Type B pancreatic cell (in vitro differentiated cells): ENCODE measurements around the gene SMIM20. TPM values are rescaled to one million over a fixed set of nuclear protein-coding genes. Genes with fewer than 3 reads are reported as not detected.
A peak's percentile ranks its signal among the peaks of the same experiment; 100 is the strongest.

Experiments used
- DNase-seq: peaks from one replicate; pipeline ENCODE4 v3.0.0; 2021; ENCODE audit warnings: mixed read lengths; ENCODE audit not compliant: unreplicated experiment; ENCODE audit errors: extremely low spot score
- H3K27ac Mint-ChIP-seq: 2 replicates; pipeline ENCODE4 v1.8.0; 2021; ENCODE audit warnings: mild to moderate bottlenecking, mixed read lengths
- H3K27me3 Mint-ChIP-seq: 2 replicates; pipeline ENCODE4 v1.8.0; 2021; ENCODE audit warnings: mixed read lengths
- H3K36me3 Mint-ChIP-seq: 2 replicates; pipeline ENCODE4 v1.8.0; 2021; ENCODE audit warnings: mixed read lengths
- H3K4me1 Mint-ChIP-seq: one replicate; pipeline ENCODE4 v1.8.0; 2021; ENCODE audit warnings: mixed read lengths; ENCODE audit not compliant: unreplicated experiment
- H3K4me3 Mint-ChIP-seq: 2 replicates; pipeline ENCODE4 v1.8.0; 2021; ENCODE audit warnings: mild to moderate bottlenecking, mixed read lengths
- H3K9me3 Mint-ChIP-seq: 2 replicates; pipeline ENCODE4 v1.8.0; 2021; ENCODE audit warnings: mixed read lengths
- total RNA-seq: library from RNA; stranded (reverse); gene quantifications from 2 replicates; pipeline ENCODE4 v1.2.1, GENCODE V29; 2021; ENCODE audit warnings: low replicate concordance
- TF ChIP-seq, protein P1 (sequence below): fragments of 200-600 bp; sonication (generic); conservative IDR thresholded peaks from 2 replicates; pipeline ENCODE4 v1.5.0; 2021; ENCODE audit warnings: antibody characterized with exemption, mild to moderate bottlenecking

SMIM20 gene
- total RNA-seq, 1 donor from 2014 or later, result 28.0 TPM

DNA sequence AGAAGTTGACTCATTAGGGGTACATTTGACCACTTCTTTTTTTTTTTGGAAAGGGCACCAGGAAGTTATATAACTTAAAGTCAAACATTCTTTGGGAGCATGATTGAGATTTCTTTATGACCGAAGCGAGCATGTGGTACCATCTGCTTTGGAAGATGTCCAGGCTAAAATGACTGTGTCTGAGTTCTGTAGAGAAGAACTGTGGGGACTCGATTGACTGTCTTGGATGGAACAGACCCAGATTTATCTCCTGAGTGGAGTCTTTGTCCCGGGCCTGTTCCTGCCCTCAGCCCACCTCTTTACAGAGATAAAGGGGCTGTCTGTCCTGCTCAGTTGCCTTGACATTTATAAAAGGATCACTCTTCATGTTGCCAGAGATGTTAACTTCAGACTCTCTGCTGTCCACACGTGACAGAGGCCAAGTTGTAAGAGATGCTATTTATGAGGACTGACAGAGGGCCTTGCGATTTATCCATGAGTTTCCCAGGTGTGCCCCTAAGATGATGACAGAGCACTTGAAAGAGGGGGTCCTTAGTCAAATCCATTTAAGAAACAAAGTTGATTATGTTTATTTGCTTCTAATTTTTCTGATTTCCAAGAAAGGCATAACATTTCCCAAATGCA, 16.8 kb downstream of the SMIM20 start:
- H3K27me3 Mint-ChIP-seq, result no peaks in the 10 kb centered on the region
- peaks cover 10% of the 10 kb centered on the region for H3K36me3 Mint-ChIP-seq
- H3K4me1 Mint-ChIP-seq, result peaks cover 9% of the 10 kb centered on the region
- TF ChIP-seq, protein P1, sequence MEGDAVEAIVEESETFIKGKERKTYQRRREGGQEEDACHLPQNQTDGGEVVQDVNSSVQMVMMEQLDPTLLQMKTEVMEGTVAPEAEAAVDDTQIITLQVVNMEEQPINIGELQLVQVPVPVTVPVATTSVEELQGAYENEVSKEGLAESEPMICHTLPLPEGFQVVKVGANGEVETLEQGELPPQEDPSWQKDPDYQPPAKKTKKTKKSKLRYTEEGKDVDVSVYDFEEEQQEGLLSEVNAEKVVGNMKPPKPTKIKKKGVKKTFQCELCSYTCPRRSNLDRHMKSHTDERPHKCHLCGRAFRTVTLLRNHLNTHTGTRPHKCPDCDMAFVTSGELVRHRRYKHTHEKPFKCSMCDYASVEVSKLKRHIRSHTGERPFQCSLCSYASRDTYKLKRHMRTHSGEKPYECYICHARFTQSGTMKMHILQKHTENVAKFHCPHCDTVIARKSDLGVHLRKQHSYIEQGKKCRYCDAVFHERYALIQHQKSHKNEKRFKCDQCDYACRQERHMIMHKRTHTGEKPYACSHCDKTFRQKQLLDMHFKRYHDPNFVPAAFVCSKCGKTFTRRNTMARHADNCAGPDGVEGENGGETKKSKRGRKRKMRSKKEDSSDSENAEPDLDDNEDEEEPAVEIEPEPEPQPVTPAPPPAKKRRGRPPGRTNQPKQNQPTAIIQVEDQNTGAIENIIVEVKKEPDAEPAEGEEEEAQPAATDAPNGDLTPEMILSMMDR, result no peak
- no peak overlapping the region for H3K27ac Mint-ChIP-seq
- H3K4me3 Mint-ChIP-seq, result no peak overlapping the region
- no peaks in the 10 kb centered on the region for H3K9me3 Mint-ChIP-seq
- DNase-seq, result no peak

DNA sequence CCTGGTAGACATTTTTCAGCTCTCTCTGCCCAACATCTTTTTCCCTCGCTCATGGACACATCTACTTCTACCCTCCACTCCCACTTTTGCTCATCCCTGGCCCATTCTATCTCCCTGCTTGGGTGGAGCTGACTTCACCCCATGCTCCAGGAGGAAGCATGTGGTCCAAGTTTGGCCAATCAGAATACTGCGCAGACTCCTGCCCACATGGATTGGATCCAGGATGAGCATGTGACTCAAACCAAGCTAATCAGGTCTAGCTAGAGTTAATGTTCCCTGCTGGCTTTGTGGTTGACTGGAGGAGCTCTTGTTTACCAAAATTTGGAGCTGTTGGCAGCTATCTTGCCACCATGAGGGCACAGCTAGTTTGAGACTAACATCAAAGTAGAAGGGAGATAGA, 22.7 kb downstream of the SMIM20 start:
- Mint-ChIP-seq H3K27me3 (no peaks in the 10 kb centered on the region), H3K9me3 (no peaks in the 10 kb centered on the region), H3K4me3 (no peak overlapping the region), H3K4me1 (peaks cover 10% of the 10 kb centered on the region), H3K27ac (no peak overlapping the region), H3K36me3 (no peaks in the 10 kb centered on the region)
- no peak for DNase-seq
- TF ChIP-seq, protein P1, result no peak

DNA sequence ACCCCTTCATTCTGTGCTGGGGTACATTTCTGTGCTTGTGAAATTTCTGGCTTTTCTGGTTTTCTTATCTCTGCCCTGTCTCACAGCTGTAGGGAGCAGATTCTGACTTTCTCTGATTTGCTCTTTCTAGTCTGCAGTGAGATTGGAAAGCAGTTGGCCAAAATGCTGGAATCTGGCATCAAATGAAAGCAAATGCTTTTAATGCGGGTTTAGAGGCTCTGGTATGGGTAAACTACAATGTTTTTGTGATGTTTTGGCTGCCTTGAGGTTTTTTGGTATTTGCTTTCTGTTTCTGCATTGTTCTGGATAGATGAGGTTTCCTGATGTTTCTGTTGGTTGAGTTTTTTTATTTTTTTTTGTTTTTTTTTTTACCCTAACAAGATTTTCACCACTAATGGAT, 23.8 kb downstream of the SMIM20 start:
- Mint-ChIP-seq H3K36me3 (no peaks in the 10 kb centered on the region), H3K9me3 (no peaks in the 10 kb centered on the region), H3K4me3 (no peak overlapping the region), H3K27ac (no peak overlapping the region), H3K27me3 (no peaks in the 10 kb centered on the region), H3K4me1 (peaks cover 10% of the 10 kb centered on the region)
- TF ChIP-seq, protein P1, result no peak
- DNase-seq, result no peak

DNA sequence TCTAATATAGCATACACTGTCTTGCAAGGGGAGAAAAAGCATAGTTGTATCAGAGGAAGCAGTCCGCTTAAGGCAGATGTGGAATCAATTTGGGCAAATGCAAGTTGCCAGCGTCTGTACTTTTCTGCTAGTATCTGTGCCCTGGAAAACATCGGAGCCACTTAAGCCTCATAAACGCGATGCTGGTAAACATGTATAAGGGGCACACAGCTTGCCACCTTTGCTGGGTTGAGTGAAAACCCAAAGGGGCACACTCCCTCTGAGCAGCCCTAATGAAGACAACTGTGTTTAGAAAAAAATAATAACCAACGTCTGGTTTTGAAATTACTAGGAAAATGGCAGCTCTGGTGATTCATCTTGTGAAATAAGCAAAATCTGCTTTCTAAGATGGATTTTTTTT, 24.3 kb downstream of the SMIM20 start:
- H3K4me1 Mint-ChIP-seq, result peaks cover 10% of the 10 kb centered on the region
- H3K9me3 Mint-ChIP-seq, result no peaks in the 10 kb centered on the region
- H3K27me3 Mint-ChIP-seq, result no peaks in the 10 kb centered on the region
- no peak overlapping the region for H3K4me3 Mint-ChIP-seq
- H3K27ac Mint-ChIP-seq, result no peak overlapping the region
- H3K36me3 Mint-ChIP-seq, result no peaks in the 10 kb centered on the region
- TF ChIP-seq, protein P1, result no peak
- DNase-seq, result no peak

DNA sequence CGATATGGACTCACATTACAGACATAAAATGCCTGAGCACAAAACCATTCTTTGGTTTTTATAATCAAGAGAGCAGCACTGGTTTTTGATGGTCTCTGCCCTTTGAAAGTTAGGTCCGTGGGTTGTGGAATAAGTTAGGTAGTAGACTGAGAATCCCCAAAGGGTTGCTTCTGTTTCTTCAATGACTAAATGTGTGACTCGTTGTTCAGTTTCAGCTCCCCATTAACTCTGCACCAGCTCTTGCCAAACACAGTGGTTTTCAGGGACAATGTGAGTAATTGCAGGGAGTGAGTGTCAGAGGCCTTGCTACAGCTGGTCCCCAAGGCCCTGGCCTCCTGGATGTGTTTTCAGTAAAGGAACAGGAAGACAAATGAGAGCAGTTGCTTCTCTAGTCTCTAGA, 24.8 kb downstream of the SMIM20 start:
- TF ChIP-seq, protein P1, result no peak
- Mint-ChIP-seq H3K9me3 (no peaks in the 10 kb centered on the region), H3K36me3 (no peaks in the 10 kb centered on the region), H3K27me3 (no peaks in the 10 kb centered on the region), H3K27ac (no peak overlapping the region), H3K4me1 (peaks cover 10% of the 10 kb centered on the region), H3K4me3 (no peak overlapping the region)
- no peak for DNase-seq

DNA sequence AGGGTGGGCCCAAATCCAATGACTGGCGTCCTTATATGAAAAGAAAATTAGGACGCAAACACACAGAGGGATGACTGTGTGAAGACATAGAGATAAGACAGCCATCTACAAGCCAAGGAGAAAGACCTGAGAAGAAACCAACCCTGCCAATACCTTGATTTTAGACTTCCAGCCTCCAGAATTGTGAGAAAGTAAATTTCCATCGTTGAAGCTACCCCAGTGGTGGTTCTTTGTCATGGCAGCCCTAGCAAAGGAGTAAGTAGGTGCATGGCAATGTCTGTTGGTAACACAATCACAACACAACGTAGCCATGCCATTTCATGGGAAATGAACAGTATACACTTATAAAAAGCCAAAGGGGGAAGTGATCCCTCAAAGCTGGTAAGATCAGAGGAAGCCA, 25.3 kb downstream of the SMIM20 start:
- Mint-ChIP-seq H3K9me3 (no peaks in the 10 kb centered on the region), H3K27me3 (no peaks in the 10 kb centered on the region), H3K4me1 (peaks cover 10% of the 10 kb centered on the region), H3K36me3 (no peaks in the 10 kb centered on the region), H3K4me3 (no peak overlapping the region), H3K27ac (no peak overlapping the region)
- TF ChIP-seq, protein P1, result peak; percentile 52
- DNase-seq, result no peak
